HG03469 (cell line): ENCODE data around the gene MIOS.
"Not testable (repeated sequence)": the region's sequence is repeated elsewhere in the genome, so short reads cannot be mapped to it uniquely, and the experiment has no call there.

Experiments
- ATAC-seq: cut with Tn5 transposase; IDR thresholded peaks from one replicate; pipeline ENCODE4 v1.9.1; 2021; ENCODE audit warnings: mild to moderate bottlenecking, moderate library complexity, moderate number of reproducible peaks; ENCODE audit not compliant: unreplicated experiment

Gene MIOS

GRCh38 chr7:7554021-7554432 is 12.7 kb upstream of the MIOS start:
- ATAC-seq: no peak

GRCh38 chr7:7554649-7555575 is 11.8 kb upstream of the MIOS start:
- ATAC-seq: no peak

- ATAC-seq: no peak
These were observed 9.8 kb upstream of the MIOS start for GRCh38 chr7:7556852-7557251.

GRCh38 chr7:7557252-7557651 is 9.4 kb upstream of the MIOS start:
- ATAC-seq: no peak

GRCh38 chr7:7561591-7561990 is 5.1 kb upstream of the MIOS start:
- ATAC-seq: not testable (repeated sequence)

GRCh38 chr7:7562736-7563135 is 3.9 kb upstream of the MIOS start:
- ATAC-seq: no peak

- no peak for ATAC-seq
These were observed 3.4 kb upstream of the MIOS start for GRCh38 chr7:7563269-7563668.

- no peak for ATAC-seq
These were observed 2.9 kb upstream of the MIOS start for GRCh38 chr7:7563813-7564212.

GRCh38 chr7:7564323-7564780 is 2.3 kb upstream of the MIOS start:
- ATAC-seq: no peak

GRCh38 chr7:7565018-7565680 is 1.5 kb upstream of the MIOS start:
- ATAC-seq: no peak

- peak; percentile 10 for ATAC-seq
These were observed 686 bp upstream of the MIOS start for GRCh38 chr7:7565746-7566650.

- no peak for ATAC-seq
These were observed 1.3 kb downstream of the MIOS start for GRCh38 chr7:7567898-7568531.

GRCh38 chr7:7568553-7568952 is 1.9 kb downstream of the MIOS start:
- ATAC-seq: no peak

- peak; percentile 40 for ATAC-seq
These were observed 2.4 kb downstream of the MIOS start for GRCh38 chr7:7569081-7569527.

GRCh38 chr7:7569615-7570014 is 2.9 kb downstream of the MIOS start:
- peak; percentile 18 for ATAC-seq

GRCh38 chr7:7570584-7570983 is 3.9 kb downstream of the MIOS start:
- no peak for ATAC-seq

- no peak for ATAC-seq
These were observed 7.0 kb downstream of the MIOS start for GRCh38 chr7:7573701-7574100.

GRCh38 chr7:7576344-7576743 is 9.7 kb downstream of the MIOS start:
- ATAC-seq: no peak

- peak; percentile 67 for ATAC-seq
These were observed 11.2 kb downstream of the MIOS start for GRCh38 chr7:7577888-7578287.

GRCh38 chr7:7579638-7580037 is 13.0 kb downstream of the MIOS start:
- ATAC-seq: no peak
